Neural cell (in vitro differentiated cells): Measurements from ENCODE around the gene ATP2C1. TPM values are rescaled to one million over a fixed set of nuclear protein-coding genes. Genes with fewer than 3 reads are reported as not detected.

Experiments used
- H2AFZ ChIP-seq: fragments of 200-600, 300-800 bp; sonication (generic), shearing (Covaris generic); 2 replicates; pipeline ENCODE4 v1.6.0; 2014; ENCODE audit warnings: low read depth, mild to moderate bottlenecking, antibody characterized with exemption, low read length, moderate library complexity
- H3F3A ChIP-seq: fragments of 200-600 bp; shearing (Covaris generic); 2 replicates; pipeline ENCODE4 v1.6.1; 2016; ENCODE audit warnings: mild to moderate bottlenecking, moderate library complexity, mixed read lengths, antibody characterized with exemption, low read length; ENCODE audit not compliant: insufficient read depth, poor library complexity, severe bottlenecking
- H3K27ac ChIP-seq: fragments of 200-600, 300-800 bp; sonication (generic), shearing (Covaris generic); 2 replicates; pipeline ENCODE4 v1.5.1; 2014; ENCODE audit warnings: mild to moderate bottlenecking, low read length, moderate library complexity
- H3K27me3 ChIP-seq: fragments of 300-800, 200-600 bp; sonication (generic), shearing (Covaris generic); 2 replicates; pipeline ENCODE4 v1.6.0; 2014; ENCODE audit warnings: mild to moderate bottlenecking, low read depth, low read length, moderate library complexity; ENCODE audit not compliant: insufficient read depth
- H3K36me3 ChIP-seq: fragments of 300-800, 200-600 bp; sonication (generic), shearing (Covaris generic); 2 replicates; pipeline ENCODE4 v1.5.1; 2014; ENCODE audit warnings: mild to moderate bottlenecking, antibody characterized with exemption, low read length, moderate library complexity; ENCODE audit not compliant: insufficient read depth
- H3K4me2 ChIP-seq: fragments of 300-800, 200-600 bp; sonication (generic), shearing (Covaris generic); 2 replicates; pipeline ENCODE4 v1.6.0; 2014; ENCODE audit warnings: mild to moderate bottlenecking, low read length
- H3K4me3 ChIP-seq: fragments of 300-800, 200-600 bp; sonication (generic), shearing (Covaris generic); 2 replicates; pipeline ENCODE4 v1.5.1; 2014; ENCODE audit warnings: mild to moderate bottlenecking, low read length, moderate library complexity
- H3K79me2 ChIP-seq: fragments of 200-600 bp; shearing (Covaris generic); replicated peaks from 2 replicates; pipeline ENCODE4 v1.6.0; 2014; ENCODE audit warnings: mild to moderate bottlenecking, low read length, moderate library complexity; ENCODE audit not compliant: insufficient read depth
- H3K9ac ChIP-seq: fragments of 300-800, 200-600 bp; sonication (generic), shearing (Covaris generic); 2 replicates; pipeline ENCODE4 v1.6.1; 2016; ENCODE audit warnings: mild to moderate bottlenecking, low read length, mixed read lengths
- H3K9me2 ChIP-seq: fragments of 200-600 bp; shearing (Covaris generic); 2 replicates; pipeline ENCODE4 v1.6.1; 2016; ENCODE audit warnings: mild to moderate bottlenecking, low read length, mixed read lengths; ENCODE audit not compliant: insufficient read depth
- H3K9me3 ChIP-seq: fragments of 200-600, 300-800 bp; sonication (generic), shearing (Covaris generic); 2 replicates; pipeline ENCODE4 v1.6.1; 2016; ENCODE audit warnings: mild to moderate bottlenecking, mixed run types, low read length, moderate library complexity, mixed read lengths
- H4K20me1 ChIP-seq: fragments of 200-600 bp; shearing (Covaris generic); 2 replicates; pipeline ENCODE4 v1.6.1; 2016; ENCODE audit warnings: mild to moderate bottlenecking, mixed run types; ENCODE audit not compliant: insufficient read depth
- CTCF ChIP-seq: fragments of 450-650 bp; IDR thresholded peaks from 2 replicates; pipeline ENCODE4 v1.5.1; 2014; ENCODE audit warnings: antibody characterized with exemption, mild to moderate bottlenecking, moderate library complexity; ENCODE audit not compliant: poor library complexity, severe bottlenecking
- EP300 ChIP-seq: fragments of 450-650 bp; conservative IDR thresholded peaks from 2 replicates; pipeline ENCODE4 v1.6.1; 2014; ENCODE audit warnings: antibody characterized with exemption, mild to moderate bottlenecking, moderate library complexity; ENCODE audit not compliant: poor library complexity, severe bottlenecking
- EZH2 ChIP-seq: fragments of 200-600, 300-800 bp; shearing (Covaris generic), sonication (generic); IDR thresholded peaks from 2 replicates; pipeline ENCODE4 v1.6.1; 2014; ENCODE audit warnings: antibody characterized with exemption, low read length, borderline replicate concordance, mild to moderate bottlenecking; ENCODE audit not compliant: insufficient read depth, poor library complexity, severe bottlenecking
- MXI1 ChIP-seq: fragments of 450-650 bp; conservative IDR thresholded peaks from 2 replicates; pipeline ENCODE4 v1.6.1; 2014; ENCODE audit warnings: antibody characterized with exemption, mild to moderate bottlenecking; ENCODE audit not compliant: poor library complexity, severe bottlenecking
- POLR2AphosphoS5 ChIP-seq: IDR thresholded peaks from 2 replicates; pipeline ENCODE4 v1.6.1; 2012
- RAD21 ChIP-seq: fragments of 450-650 bp; conservative IDR thresholded peaks from 2 replicates; pipeline ENCODE4 v1.6.1; 2014; ENCODE audit warnings: antibody characterized with exemption, mild to moderate bottlenecking, moderate library complexity
- REST ChIP-seq: IDR thresholded peaks from 2 replicates; pipeline ENCODE4 v1.6.1; 2012; ENCODE audit warnings: borderline replicate concordance
- SMC3 ChIP-seq: fragments of 450-650 bp; conservative IDR thresholded peaks from 2 replicates; pipeline ENCODE4 v1.6.1; 2014; ENCODE audit warnings: antibody characterized with exemption, mild to moderate bottlenecking, moderate library complexity; ENCODE audit not compliant: poor library complexity
- TAF1 ChIP-seq: IDR thresholded peaks from 2 replicates; pipeline ENCODE4 v1.6.1; 2012; ENCODE audit warnings: low read depth
- polyA minus RNA-seq: library from RNA; depleted of rRNA, polyadenylated mRNA; stranded (reverse); fragments of >200 nt; gene quantifications from 2 replicates; pipeline ENCODE4 v1.2.3, GENCODE V29; 2014
- polyA plus RNA-seq: library from polyadenylated mRNA; depleted of rRNA; stranded (reverse); fragments of >200 nt; gene quantifications from 2 replicates; pipeline ENCODE4 v1.2.3, GENCODE V29; 2014

The ATP2C1 gene
- polyA plus RNA-seq (134 and 145 TPM in 2 replicates), polyA minus RNA-seq (141 and 166 TPM in 2 replicates)

GRCh38 chr3:130893376-130894129 is at the start of gene ATP2C1:
Gene ATP2C1 (plus strand): TSS chr3:130894084. CDS start chr3:130894770, 686 bp downstream.
- Histone ChIP-seq H3K9me3 (no peaks in the 10 kb centered on the region), H4K20me1 (no peaks in the 10 kb centered on the region), H3F3A (no peaks in the 10 kb centered on the region), H3K4me3 (peak within 1 kb of the TSS; percentile 90), H3K4me2 (peak within 1 kb of the TSS; percentile 89), H3K36me3 (no peaks in the 10 kb centered on the region), H2AFZ (peak within 1 kb of the TSS; percentile 98), H3K9me2 (no peaks in the 10 kb centered on the region), H3K9ac (peak within 1 kb of the TSS; percentile 96), H3K27ac (peak within 1 kb of the TSS; percentile 96), H3K27me3 (no peaks in the 10 kb centered on the region), H3K79me2 (peaks cover 45% of the 10 kb centered on the region)
- TF ChIP-seq POLR2AphosphoS5 (peak; percentile 90), REST (peak; percentile 65), EP300 (peak; percentile 47), MXI1 (peak; percentile 82), TAF1 (no peak)

- no peaks in the 10 kb centered on the region for H3K9me2 ChIP-seq
- TF ChIP-seq EP300, result no peak
- no peaks in the 10 kb centered on the region for H3K9me3 ChIP-seq
- no peaks in the 10 kb centered on the region for H4K20me1 ChIP-seq
- H2AFZ ChIP-seq, result no peak overlapping the region
- no peak overlapping the region for H3K4me3 ChIP-seq
- no peak overlapping the region for H3K27ac ChIP-seq
- H3K4me2 ChIP-seq, result no peak overlapping the region
- H3F3A ChIP-seq, result no peaks in the 10 kb centered on the region
- no peaks in the 10 kb centered on the region for H3K36me3 ChIP-seq
- no peaks in the 10 kb centered on the region for H3K79me2 ChIP-seq
- H3K27me3 ChIP-seq, result no peaks in the 10 kb centered on the region
- no peak overlapping the region for H3K9ac ChIP-seq
Observed at GRCh38 chr3:130844462-130844861, 49.4 kb upstream of the ATP2C1 start.

GRCh38 chr3:130846181-130846580 is 47.7 kb upstream of the ATP2C1 start:
- Histone ChIP-seq H3K27ac (no peak overlapping the region), H3K9ac (no peak overlapping the region), H3K4me3 (no peak overlapping the region), H2AFZ (no peak overlapping the region), H3K4me2 (no peak overlapping the region), H3K9me2 (no peaks in the 10 kb centered on the region), H3K36me3 (no peaks in the 10 kb centered on the region), H4K20me1 (no peaks in the 10 kb centered on the region), H3K27me3 (no peaks in the 10 kb centered on the region), H3F3A (no peaks in the 10 kb centered on the region), H3K9me3 (no peaks in the 10 kb centered on the region), H3K79me2 (no peaks in the 10 kb centered on the region)
- no peak for TF ChIP-seq EP300
- no peak for TF ChIP-seq MXI1
- TF ChIP-seq RAD21, result no peak
- no peak for TF ChIP-seq POLR2AphosphoS5
- no peak for TF ChIP-seq CTCF
- no peak for TF ChIP-seq EZH2
- no peak for TF ChIP-seq REST
- TF ChIP-seq SMC3, result no peak
- no peak for TF ChIP-seq TAF1
